Esophagus squamous epithelium (tissue), 4 donors: ENCODE data around the gene PHLDB2.

Experiments used
- CTCF ChIP-seq, 6 experiments: fragments of 450-650 bp in 4 of 6; fragments of 200-600 bp in 2 of 6; sonication (generic) in 2 of 6; IDR thresholded peaks; one replicate each; pipeline ENCODE4 v1.5.1; 2016 to 2019; ENCODE audit warnings: antibody characterized with exemption in 6 of 6, mild to moderate bottlenecking in 4 of 6, moderate library complexity in 4 of 6
- POLR2A ChIP-seq, 4 donors: fragments of 450-650 bp; IDR thresholded peaks; one replicate each; pipeline ENCODE4 v1.6.1; 2017; ENCODE audit warnings: antibody characterized with exemption in 4 of 4, mild to moderate bottlenecking in 4 of 4, moderate library complexity in 3 of 4

GRCh38 chr3:111813979-111814378, 45.1 kb upstream of the PHLDB2 start:
- TF ChIP-seq CTCF (IDR thresholded peaks at IDR 0.05) (no peak), POLR2A (IDR thresholded peaks at IDR 0.05) (no peak)
